ENCODE measurements around the gene HNRNPD.

GRCh38 chr4:82419451-82419850 lies 45.7 kb upstream of the HNRNPD start:
- TF ChIP-seq CTCF (IDR thresholded peaks at IDR 0.05): no peak
- TF ChIP-seq POLR2A (IDR thresholded peaks at IDR 0.05): no peak

Measured in lower leg skin (tissue), 3 donors.